GM18520 (cell line): ENCODE measurements around the gene MIA2.

Experiments used
- ATAC-seq: cut with Tn5 transposase; IDR thresholded peaks from one replicate; pipeline ENCODE4 v1.9.1; 2021; ENCODE audit not compliant: unreplicated experiment

MIA2 gene

GRCh38 chr14:39383026-39383660 lies 149.4 kb downstream of the MIA2 start:
- ATAC-seq, result peak; percentile 64

GRCh38 chr14:39383741-39384140 lies 150.0 kb downstream of the MIA2 start:
- ATAC-seq, result no peak

GRCh38 chr14:39384177-39384576 lies 150.5 kb downstream of the MIA2 start:
- no peak for ATAC-seq

- ATAC-seq, result no peak
Observed at GRCh38 chr14:39393289-39393688, 159.6 kb downstream of the MIA2 start.

- ATAC-seq, result no peak
Observed at GRCh38 chr14:39395555-39396254, 162.0 kb downstream of the MIA2 start.

- ATAC-seq, result no peak
Observed at GRCh38 chr14:39396448-39396847, 162.7 kb downstream of the MIA2 start.

GRCh38 chr14:39398382-39398781 lies 164.7 kb downstream of the MIA2 start:
- ATAC-seq, result no peak

- ATAC-seq, result no peak
Observed at GRCh38 chr14:39406560-39406959, 172.8 kb downstream of the MIA2 start.

- ATAC-seq, result no peak
Observed at GRCh38 chr14:39416072-39416471, 182.4 kb downstream of the MIA2 start.

- no peak for ATAC-seq
Observed at GRCh38 chr14:39417014-39417413, 183.3 kb downstream of the MIA2 start.

- no peak for ATAC-seq
Observed at GRCh38 chr14:39419272-39419671, 185.6 kb downstream of the MIA2 start.

GRCh38 chr14:39422243-39422642 lies 188.5 kb downstream of the MIA2 start:
- ATAC-seq, result no peak

GRCh38 chr14:39423793-39424192 lies 190.1 kb downstream of the MIA2 start:
- ATAC-seq, result no peak

- no peak for ATAC-seq
Observed at GRCh38 chr14:39425947-39426346, 192.2 kb downstream of the MIA2 start.

- ATAC-seq, result no peak
Observed at GRCh38 chr14:39426605-39427004, 192.9 kb downstream of the MIA2 start.

- no peak for ATAC-seq
Observed at GRCh38 chr14:39428118-39428517, 194.4 kb downstream of the MIA2 start.

GRCh38 chr14:39430762-39431415 lies 197.2 kb downstream of the MIA2 start:
- no peak for ATAC-seq

GRCh38 chr14:39431416-39432178 lies 197.9 kb downstream of the MIA2 start:
- peak; percentile 7 for ATAC-seq

- peak; percentile 73 for ATAC-seq
Observed at GRCh38 chr14:39432179-39432618, 198.5 kb downstream of the MIA2 start, which contains the start of gene FBXO33. Gene FBXO33 (minus strand): TSS chr14:39432433. CDS start chr14:39432162, 271 bp downstream.

- ATAC-seq, result peak; percentile 55
Observed at GRCh38 chr14:39432619-39433451, 199.1 kb downstream of the MIA2 start.
